ENCODE results near the gene GLB1L2.
"Not testable (repeated sequence)": the region's sequence is repeated elsewhere in the genome, so short reads cannot be mapped to it uniquely, and the experiment has no call there.

The GLB1L2 gene

GRCh38 chr11:134330611-134331353 lies 1.0 kb upstream of the GLB1L2 start:
- peak in 1 of 2 experiments; percentile 52 for DNase-seq

GRCh38 chr11:134332189-134332631 lies 422 bp downstream of the GLB1L2 start:
- peak; percentile 51 to 87 for DNase-seq

GRCh38 chr11:134332782-134333181 lies 994 bp downstream of the GLB1L2 start:
- DNase-seq, result peak; percentile 44 to 78

- peak in 1 of 2 experiments; percentile 32 for DNase-seq
These were observed 1.5 kb downstream of the GLB1L2 start for GRCh38 chr11:134333312-134333711.

GRCh38 chr11:134333946-134334345 lies 2.2 kb downstream of the GLB1L2 start:
- DNase-seq, result no peak

- DNase-seq, result no peak
These were observed 3.2 kb downstream of the GLB1L2 start for GRCh38 chr11:134334796-134335571.

GRCh38 chr11:134337051-134337450 lies 5.3 kb downstream of the GLB1L2 start:
- DNase-seq, result no peak

- DNase-seq, result no peak
These were observed 6.3 kb downstream of the GLB1L2 start for GRCh38 chr11:134338068-134338467.

- DNase-seq, result no peak
These were observed 6.9 kb downstream of the GLB1L2 start for GRCh38 chr11:134338654-134339053.

- DNase-seq, result no peak
These were observed 8.0 kb downstream of the GLB1L2 start for GRCh38 chr11:134339756-134340155.

GRCh38 chr11:134340354-134340964 lies 8.7 kb downstream of the GLB1L2 start:
- DNase-seq, result no peak

GRCh38 chr11:134341805-134342571 lies 10.2 kb downstream of the GLB1L2 start:
- no peak for DNase-seq

GRCh38 chr11:134342572-134343340 lies 11.0 kb downstream of the GLB1L2 start:
- DNase-seq, result no peak

GRCh38 chr11:134343646-134344045 lies 11.9 kb downstream of the GLB1L2 start:
- DNase-seq, result no peak

GRCh38 chr11:134344497-134345236 lies 12.9 kb downstream of the GLB1L2 start:
- DNase-seq, result not testable (repeated sequence)

GRCh38 chr11:134345237-134345550 lies 13.4 kb downstream of the GLB1L2 start:
- no peak for DNase-seq

GRCh38 chr11:134346101-134346975 lies 14.6 kb downstream of the GLB1L2 start:
- DNase-seq, result peak; percentile 49 to 82

GRCh38 chr11:134346976-134347350 lies 15.2 kb downstream of the GLB1L2 start:
- no peak for DNase-seq

- DNase-seq, result no peak
These were observed 15.7 kb downstream of the GLB1L2 start for GRCh38 chr11:134347441-134347840.

GRCh38 chr11:134349109-134349801 lies 17.5 kb downstream of the GLB1L2 start:
- DNase-seq, result peak in 1 of 2 experiments; percentile 31
